Forelimb muscle (tissue), 1 donor: ENCODE measurements around the gene CCNL2. TPM values are rescaled to one million over a fixed set of nuclear protein-coding genes. Genes with fewer than 3 reads are reported as not detected.
"Not testable (repeated sequence)": the region's sequence is repeated elsewhere in the genome, so short reads cannot be mapped to it uniquely, and the experiment has no call there.

ENCODE experiments used
- DNase-seq: peaks from one replicate; pipeline ENCODE4 v3.0.0-alpha.2; 2013; ENCODE audit warnings: low read depth
- polyA plus RNA-seq: library from polyadenylated mRNA; unstranded; fragments of 120-200 nt; gene quantifications from one replicate; pipeline ENCODE4 v1.2.1, GENCODE V29; 2013; ENCODE audit not compliant: insufficient read length

CCNL2 gene
- polyA plus RNA-seq, 1 donor = 169 TPM

- no peak for DNase-seq
Measured at GRCh38 chr1:1419813-1420653, 20.9 kb upstream of the CCNL2 start.

DNA sequence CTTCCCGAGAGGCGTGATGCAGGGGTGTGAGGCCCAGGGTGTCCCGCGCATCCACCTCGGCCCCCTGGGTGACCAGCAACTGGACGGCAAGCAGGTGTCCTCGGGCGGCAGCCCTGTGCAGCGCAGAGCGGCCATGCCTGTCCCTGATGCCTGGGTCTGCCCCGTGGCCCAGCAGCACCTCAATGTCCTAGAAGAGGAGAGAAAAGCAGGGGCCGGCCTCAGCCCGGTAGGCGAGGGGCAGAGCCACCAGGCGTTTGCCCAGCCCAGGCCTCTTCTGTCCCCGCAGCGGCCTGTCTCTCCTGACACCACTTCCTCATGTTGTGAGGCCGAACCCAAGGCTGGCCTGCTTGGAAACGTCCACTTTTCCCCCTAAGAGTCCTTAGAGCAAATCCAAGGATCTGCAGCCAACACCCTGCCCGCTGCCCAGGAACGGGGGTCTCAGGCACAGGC lies 20.3 kb upstream of the CCNL2 start:
- DNase-seq = no peak

DNA sequence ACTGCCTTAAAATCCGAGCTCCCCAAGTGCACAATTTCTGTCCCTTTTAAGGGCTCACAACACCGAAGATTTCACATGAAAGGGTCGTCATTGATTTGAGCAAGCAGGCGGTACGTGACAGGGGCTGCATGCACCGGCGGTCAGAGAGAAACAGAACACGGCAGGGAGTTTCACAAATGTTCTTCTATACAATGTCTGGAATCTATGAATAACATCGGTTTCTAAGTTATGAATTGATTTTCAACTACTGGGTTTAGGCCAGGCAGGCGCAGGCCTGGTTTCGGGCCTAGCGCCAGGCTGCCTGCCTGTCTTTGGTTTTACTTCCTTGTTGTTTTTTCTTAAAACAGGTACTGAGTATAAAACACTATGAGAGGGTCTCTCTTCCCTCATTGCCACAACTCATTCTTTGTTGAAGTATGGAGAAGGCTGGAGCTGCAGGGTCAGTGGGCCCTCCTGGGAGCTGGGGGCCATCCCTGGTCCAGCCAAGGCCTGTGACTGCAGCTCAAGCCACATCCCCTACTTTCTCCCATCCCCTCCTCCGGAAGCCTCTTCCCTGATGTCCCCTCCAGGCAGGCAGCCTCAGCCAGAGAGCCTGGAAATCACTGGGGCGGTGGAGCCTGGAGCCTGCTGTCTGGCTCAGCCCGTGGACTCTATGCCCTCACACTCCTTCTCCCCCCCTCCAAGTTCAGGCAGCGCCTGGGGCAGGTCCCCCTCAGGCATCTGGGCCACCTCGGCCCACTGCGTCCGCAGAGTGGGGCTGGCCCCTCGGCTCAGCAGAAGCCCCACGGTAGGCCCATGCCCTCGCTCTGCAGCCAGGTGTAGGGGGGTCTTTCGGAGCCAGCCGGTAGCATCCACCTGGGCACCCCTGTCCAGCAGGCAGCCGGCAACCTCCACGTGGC lies 19.6 kb upstream of the CCNL2 start:
- no peak for DNase-seq

- DNase-seq = not testable (repeated sequence)
Measured at GRCh38 chr1:1417825-1418463, 18.8 kb upstream of the CCNL2 start.

GRCh38 chr1:1417396-1417795 lies 18.3 kb upstream of the CCNL2 start:
- not testable (repeated sequence) for DNase-seq

DNA sequence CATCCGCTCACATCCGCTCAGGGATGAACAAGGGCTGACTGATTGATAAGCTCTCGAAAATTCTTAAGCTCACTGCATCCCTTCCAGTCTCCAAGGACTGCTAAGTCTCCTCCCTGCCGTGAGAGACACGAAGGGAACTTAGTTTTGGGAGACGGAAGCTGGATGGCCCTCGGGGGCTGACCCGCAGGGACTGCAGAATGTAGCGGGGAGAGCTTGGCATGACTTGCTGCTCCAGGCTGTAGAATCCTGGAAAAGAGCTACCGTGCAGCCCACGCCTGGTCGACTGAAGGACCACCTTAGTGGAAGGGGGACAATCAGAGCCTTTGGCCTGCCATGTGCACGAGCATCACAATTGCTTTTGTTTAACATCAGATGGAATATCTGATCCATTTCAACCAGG lies 16.6 kb upstream of the CCNL2 start:
- DNase-seq = no peak

GRCh38 chr1:1412311-1412902 lies 13.3 kb upstream of the CCNL2 start:
- DNase-seq = not testable (repeated sequence)

DNA sequence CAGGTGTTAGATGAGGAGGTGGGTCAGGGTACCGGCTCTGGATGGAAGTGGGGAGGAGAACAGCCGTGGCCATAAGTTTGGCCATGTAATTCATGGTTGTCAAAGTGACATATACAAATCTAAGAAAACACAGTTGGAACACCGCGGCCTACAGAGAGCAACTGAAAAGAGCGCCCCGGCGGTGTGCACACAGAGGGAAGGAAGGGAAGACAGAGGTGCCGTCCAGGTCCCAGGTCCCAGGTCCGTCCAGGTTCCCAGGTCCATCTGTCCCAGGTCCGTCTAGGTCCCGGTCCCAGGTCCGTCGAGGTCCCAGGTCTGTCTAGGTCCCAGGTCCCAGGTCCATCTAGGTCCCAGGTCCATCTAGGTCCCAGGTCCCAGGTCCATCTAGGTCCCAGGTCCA lies 12.5 kb upstream of the CCNL2 start:
- DNase-seq = no peak

DNA sequence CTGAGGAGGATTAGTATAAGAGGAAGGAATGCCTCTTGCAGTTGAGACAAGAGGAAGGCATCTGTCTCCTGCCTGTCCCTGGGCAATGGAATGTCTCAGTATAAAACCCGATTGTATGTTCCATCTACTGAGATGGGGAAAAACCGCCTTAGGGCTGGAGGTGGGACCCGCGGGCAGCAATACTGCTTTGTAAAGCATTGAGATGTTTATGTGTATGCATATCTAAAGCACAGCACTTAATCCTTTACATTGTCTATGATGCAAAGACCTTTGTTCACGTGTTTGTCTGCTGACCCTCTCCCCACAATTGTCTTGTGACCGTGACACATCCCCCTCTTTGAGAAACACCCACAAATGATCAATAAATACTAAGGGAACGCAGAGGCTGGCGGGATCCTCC lies 11.1 kb upstream of the CCNL2 start:
- DNase-seq = not testable (repeated sequence)

DNA sequence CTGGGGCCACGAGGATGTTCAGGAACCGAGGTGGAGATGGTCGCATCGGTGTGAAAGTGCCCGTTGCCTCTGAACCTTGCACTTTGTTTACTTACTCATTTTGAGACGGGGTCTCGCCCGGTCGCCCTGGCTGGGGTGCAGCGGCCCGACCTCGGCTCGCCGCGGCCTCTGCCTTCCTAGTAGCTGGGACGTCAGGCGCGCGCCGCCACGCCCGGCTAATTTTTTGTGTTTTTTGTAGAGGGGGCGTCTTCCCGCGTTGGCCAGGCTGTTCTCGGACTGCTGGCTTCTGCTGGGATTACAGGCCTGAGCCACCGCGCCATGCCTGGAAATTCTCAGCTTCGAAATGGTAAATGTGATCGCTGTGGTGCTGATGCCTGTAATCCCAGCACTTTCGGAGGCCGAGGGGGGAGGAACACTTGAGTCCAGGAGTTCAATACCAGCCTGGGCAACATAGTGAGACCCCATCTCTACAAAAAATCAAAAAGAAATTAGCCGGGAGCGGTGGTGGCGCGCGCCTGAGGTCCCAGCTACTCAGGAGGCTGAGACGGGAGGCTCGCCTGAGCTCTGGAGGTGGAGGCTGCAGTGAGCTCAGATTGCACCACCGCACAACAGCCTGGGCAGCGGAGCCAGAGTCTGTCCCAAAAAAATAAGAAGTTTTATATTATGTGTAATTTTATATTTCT lies 8.6 kb upstream of the CCNL2 start:
- DNase-seq = no peak

GRCh38 chr1:1406821-1407635 lies 7.9 kb upstream of the CCNL2 start, which contains the start of gene MRPL20:
Gene MRPL20, minus strand, starts transcription at chr1:1407293. Its CDS starts 76 bp downstream, at chr1:1407217.
- DNase-seq = peak; percentile 77

DNA sequence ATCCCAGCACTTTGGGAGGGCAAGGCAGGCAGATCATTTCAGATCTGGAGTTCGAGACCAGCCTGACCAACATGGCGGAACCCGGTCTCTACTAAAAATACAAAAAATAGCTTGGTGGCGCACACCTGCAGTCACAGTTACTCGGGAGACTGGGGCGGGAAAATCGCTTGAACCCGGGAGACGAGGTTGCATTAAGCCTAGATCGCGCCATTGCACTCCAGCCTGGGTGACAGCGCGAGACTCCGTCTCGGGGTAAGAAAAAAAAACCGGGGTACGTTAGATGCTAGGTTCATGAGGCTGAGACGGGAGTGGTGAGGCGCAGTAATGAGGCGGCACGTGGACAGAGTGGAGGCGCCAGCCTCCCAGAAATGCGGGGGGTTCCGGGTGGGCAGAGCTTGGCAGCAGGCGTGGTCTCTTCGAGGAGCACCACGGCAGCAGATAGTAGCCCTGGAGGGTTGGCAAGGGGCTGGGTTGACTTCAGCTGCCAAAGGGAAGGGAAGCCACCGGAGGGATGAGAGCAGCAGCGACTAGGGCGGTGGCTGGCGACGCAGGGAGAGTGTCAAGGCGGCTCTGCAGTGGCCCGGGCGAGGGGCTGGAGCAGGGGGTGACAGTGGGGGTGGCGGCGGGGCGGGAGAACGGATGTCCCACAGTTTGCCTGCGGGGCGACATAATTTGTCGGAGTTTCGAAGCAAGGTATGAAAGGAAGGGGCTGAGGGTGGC lies 7.1 kb upstream of the CCNL2 start:
- DNase-seq = no peak

GRCh38 chr1:1403653-1404052 lies 4.5 kb upstream of the CCNL2 start:
- no peak for DNase-seq

DNA sequence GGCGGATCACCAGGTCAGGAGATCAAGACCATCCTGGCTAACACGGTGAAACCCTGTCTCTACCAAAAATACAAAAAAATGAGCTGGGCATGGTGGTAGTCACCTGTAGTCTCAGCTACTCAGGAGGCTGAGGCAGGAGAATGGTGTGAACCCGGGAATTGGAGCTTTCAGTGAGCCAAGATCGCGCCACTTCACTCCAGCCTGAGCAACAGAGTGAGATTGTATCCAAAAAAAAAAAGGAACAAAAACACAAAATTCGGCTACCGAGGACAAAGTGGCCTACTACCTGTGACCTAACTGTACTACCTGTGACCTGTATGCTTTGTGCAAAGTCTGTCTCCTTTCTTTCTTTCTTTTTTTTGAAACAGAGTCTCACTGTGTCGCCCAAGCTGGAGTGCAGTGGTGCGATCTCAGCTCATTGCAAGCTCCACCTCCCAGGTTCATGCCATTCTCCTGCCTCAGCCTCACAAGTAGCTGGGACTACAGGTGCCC lies 3.8 kb upstream of the CCNL2 start:
- not testable (repeated sequence) for DNase-seq

DNA sequence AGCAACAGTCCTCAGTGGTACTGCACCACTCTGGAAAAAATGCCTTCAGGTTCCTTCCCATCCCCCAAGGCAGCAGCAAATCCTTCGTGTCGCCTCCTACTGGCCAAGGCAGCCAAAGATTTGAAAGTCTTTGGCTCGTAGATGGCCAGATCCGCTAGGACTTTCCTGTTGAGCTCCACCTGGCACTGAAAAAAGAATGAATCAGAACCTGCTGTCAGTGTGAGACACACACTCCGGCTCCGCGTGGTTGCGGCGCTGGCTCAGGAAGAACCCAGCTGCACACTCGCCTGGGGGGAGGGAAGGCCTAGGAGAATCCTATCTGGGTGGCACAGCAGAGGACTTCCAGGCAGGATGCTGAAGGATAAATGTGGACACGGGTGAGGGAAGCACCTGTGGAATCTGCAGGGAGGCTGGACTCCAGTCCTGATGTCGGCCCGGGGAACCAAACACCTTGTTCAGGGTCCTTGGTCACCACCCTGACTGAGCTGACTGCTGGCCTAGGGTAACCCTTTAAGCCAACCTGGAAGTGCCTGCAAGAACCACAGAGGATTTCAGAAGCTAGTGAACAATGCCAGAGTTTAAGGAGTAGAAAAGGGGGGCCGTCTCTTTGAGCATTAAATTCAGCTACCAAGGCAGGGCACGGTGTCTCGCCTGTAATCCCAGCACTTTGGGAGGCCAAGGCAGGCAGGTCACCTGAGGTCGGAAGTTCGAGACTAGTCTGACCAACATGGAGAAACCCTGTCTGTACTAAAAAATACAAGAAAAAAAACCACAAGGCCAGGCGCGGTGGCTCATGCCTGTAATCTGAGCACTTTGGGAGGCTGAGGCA lies 3.2 kb upstream of the CCNL2 start:
- no peak for DNase-seq

- no peak for DNase-seq
Measured at GRCh38 chr1:1401457-1402010, 2.4 kb upstream of the CCNL2 start.

- DNase-seq = no peak
Measured at GRCh38 chr1:1400576-1401456, 1.7 kb upstream of the CCNL2 start.
